ENCODE measurements around the gene UTF1. TPM values are rescaled to one million over a fixed set of nuclear protein-coding genes. Genes with fewer than 3 reads are reported as not detected.

UTF1 gene
- total and polyA plus RNA-seq, 9 donors: 0.06 to 9.3 (median 2.5) TPM; not detected in 2

DNA sequence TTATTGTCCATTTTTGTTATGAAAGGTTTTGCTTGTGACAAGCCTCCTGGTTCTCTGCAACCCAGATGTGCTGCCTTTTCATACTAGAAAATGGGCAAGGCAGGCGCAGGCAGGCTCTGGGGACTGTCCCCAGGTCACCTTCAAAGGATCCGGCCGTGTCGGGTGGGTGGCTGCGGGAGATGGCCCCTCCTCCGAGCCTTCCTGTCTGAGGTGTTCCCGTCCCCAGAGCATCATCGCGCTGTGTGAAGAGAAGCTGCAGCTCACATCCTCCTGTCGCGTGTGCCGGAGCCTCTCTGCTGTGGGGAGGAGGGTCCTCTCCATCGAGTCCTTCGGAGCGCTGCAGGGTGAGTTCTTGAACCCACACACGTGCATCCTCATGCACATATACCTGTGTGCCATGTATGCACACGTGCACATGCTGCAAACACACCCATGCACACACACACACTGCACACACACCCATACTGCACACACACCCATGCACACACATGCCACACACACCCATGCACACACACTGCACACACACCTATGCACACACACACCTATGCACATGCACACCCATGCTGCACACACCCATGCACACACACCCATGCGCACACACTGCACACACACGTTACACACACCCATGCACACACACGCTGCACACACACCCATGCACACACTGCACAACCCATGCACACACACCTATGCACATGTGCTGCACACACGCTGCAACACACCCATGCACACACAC is 46.2 kb upstream of the UTF1 start:
- Histone ChIP-seq H3K36me3 (no peaks in the 10 kb centered on the region), H3K27ac (no peak overlapping the region), H3K4me1 (ENCODE audit: insufficient read depth) (no peaks in the 10 kb centered on the region), H3K4me3 (no peak overlapping the region), H3K9me3 (no peaks in the 10 kb centered on the region), H3K27me3 (no peaks in the 10 kb centered on the region)
- 85 to 89% (median 87%) methylated on average over 21 of the region's 21 CpGs for WGBS, 3 donors
- no peak for TF ChIP-seq EP300 (IDR thresholded peaks at IDR 0.05)
- intact Hi-C loops (cut with DNase I): no loop called here
- DNase-seq: peak in 1 of 5 donors; percentile 14

DNA sequence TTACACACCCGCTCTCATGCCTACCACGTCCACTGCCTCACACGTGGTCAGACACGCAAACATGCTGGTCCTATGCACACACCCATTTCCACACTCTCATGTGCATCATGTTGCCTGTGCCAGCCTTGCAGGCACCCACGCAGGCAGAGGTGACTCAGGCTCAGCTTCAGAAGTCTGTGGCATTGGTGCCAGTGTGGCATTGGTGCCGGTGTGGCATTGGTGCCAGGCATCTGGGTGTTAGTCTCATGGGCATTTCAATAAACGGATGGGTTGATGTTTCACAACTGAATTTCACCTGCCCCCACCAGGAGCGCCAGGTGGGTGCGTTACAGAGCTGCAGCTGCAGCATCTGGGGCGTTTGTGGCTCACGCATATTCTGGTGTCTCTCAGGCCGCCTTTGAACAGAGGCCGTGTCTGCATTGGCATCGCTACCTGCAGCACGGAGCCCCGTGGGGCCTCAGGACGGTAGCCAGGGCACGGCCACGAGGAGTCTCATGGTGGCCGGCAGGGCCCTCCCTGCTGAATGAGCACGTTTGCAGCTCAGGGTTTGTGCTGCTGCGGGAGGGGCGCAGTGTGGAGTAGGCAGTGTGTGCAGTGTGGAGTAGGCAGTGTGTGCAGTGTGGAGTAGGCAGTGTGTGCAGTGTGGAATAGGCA is 45.3 kb upstream of the UTF1 start:
- 82 to 90% (median 90%) methylated on average over 23 of the region's 23 CpGs for WGBS, 3 donors
- H3K9me3 ChIP-seq: no peaks in the 10 kb centered on the region
- no peak overlapping the region for H3K4me3 ChIP-seq
- intact Hi-C loops (cut with DNase I): no loop called here
- TF ChIP-seq POLR2A (IDR thresholded peaks at IDR 0.05) (no peak), EP300 (IDR thresholded peaks at IDR 0.05) (no peak)
- TF ChIP-seq, protein P1, sequence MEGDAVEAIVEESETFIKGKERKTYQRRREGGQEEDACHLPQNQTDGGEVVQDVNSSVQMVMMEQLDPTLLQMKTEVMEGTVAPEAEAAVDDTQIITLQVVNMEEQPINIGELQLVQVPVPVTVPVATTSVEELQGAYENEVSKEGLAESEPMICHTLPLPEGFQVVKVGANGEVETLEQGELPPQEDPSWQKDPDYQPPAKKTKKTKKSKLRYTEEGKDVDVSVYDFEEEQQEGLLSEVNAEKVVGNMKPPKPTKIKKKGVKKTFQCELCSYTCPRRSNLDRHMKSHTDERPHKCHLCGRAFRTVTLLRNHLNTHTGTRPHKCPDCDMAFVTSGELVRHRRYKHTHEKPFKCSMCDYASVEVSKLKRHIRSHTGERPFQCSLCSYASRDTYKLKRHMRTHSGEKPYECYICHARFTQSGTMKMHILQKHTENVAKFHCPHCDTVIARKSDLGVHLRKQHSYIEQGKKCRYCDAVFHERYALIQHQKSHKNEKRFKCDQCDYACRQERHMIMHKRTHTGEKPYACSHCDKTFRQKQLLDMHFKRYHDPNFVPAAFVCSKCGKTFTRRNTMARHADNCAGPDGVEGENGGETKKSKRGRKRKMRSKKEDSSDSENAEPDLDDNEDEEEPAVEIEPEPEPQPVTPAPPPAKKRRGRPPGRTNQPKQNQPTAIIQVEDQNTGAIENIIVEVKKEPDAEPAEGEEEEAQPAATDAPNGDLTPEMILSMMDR (IDR thresholded peaks at IDR 0.05): no peak
- H3K4me1 ChIP-seq (ENCODE audit: insufficient read depth): no peaks in the 10 kb centered on the region
- H3K27ac ChIP-seq: no peak overlapping the region
- no peak for DNase-seq
- H3K36me3 ChIP-seq: no peaks in the 10 kb centered on the region
- H3K27me3 ChIP-seq: no peaks in the 10 kb centered on the region

DNA sequence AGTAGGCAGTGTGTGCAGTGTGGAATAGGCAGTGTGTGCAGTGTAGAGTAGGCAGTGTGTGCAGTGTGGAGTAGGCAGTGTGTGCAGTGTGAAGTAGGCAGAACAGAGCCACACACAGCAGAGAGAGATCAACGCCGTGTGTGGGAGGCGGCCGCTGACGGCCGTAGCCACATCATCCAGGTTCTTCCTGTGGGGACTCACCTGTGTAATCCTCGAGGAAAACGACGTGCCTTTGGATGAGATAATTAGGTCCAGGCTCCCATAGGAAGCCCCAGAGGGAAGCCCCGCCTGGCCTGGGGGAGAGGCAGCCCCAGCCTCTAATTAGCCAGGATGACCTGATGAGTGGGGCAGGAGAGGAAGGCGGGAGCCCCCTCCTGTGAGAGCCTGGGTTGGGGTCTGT is 44.6 kb upstream of the UTF1 start:
- Histone ChIP-seq H3K36me3 (no peaks in the 10 kb centered on the region), H3K27me3 (no peaks in the 10 kb centered on the region), H3K27ac (no peak overlapping the region), H3K9me3 (no peaks in the 10 kb centered on the region), H3K4me3 (no peak overlapping the region), H3K4me1 (ENCODE audit: insufficient read depth) (no peaks in the 10 kb centered on the region)
- WGBS, 3 donors: 56 to 69% (median 57%) methylated on average over 10 to 11 of the region's 11 CpGs
- intact Hi-C loops (cut with DNase I): no loop called here
- TF ChIP-seq POLR2A (IDR thresholded peaks at IDR 0.05) (no peak), EP300 (IDR thresholded peaks at IDR 0.05) (no peak)
- TF ChIP-seq, protein P1 (IDR thresholded peaks at IDR 0.05): no peak
- DNase-seq: no peak

DNA sequence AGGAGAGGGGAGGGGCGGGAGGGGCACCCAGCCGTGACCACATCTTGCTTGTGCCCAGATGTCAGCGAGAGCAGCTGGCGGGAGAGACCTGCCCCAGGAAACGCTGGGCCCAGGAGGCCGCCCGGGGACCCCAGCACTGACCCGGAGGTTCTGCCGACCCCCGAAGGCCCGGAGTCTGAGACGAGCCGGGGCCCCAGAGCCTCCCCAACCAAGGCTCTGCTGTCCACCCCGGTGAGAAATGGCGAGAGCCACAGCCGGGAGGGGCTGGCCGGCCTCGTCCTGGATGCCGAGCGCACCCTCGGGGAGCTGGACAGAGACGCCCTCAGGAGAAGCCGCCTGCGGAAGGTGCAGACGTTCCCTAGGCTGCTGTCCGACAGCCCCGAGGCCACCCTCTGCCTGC is 44.1 kb upstream of the UTF1 start:
- H3K27ac ChIP-seq: no peak overlapping the region
- WGBS, 3 donors: 73 to 81% (median 76%) methylated on average over 22 to 27 of the region's 27 CpGs
- H3K4me1 ChIP-seq (ENCODE audit: insufficient read depth): no peaks in the 10 kb centered on the region
- H3K27me3 ChIP-seq: no peaks in the 10 kb centered on the region
- no peaks in the 10 kb centered on the region for H3K9me3 ChIP-seq
- no peak overlapping the region for H3K4me3 ChIP-seq
- intact Hi-C loops (cut with DNase I): no loop called here
- peak in 1 of 5 donors; percentile 16 for DNase-seq
- no peaks in the 10 kb centered on the region for H3K36me3 ChIP-seq
- TF ChIP-seq EP300 (IDR thresholded peaks at IDR 0.05) (no peak), POLR2A (IDR thresholded peaks at IDR 0.05) (no peak)
- TF ChIP-seq, protein P1 (IDR thresholded peaks at IDR 0.05): no peak
